ENCODE results near the gene LST1.
"Not testable (repeated sequence)": the region's sequence is repeated elsewhere in the genome, so short reads cannot be mapped to it uniquely, and the experiment has no call there.

GRCh38 chr6:31590691-31591090 is 4.6 kb downstream of the LST1 start:
- not testable (repeated sequence) for TF ChIP-seq CTCF (conservative IDR thresholded peaks at IDR 0.05; ENCODE audit: low read length); EZH2phosphoT487 (IDR thresholded peaks at IDR 0.05; ENCODE audit: borderline replicate concordance)

Data from Loucy (cell line).